ENCODE results near the gene MYO1H.

DNA sequence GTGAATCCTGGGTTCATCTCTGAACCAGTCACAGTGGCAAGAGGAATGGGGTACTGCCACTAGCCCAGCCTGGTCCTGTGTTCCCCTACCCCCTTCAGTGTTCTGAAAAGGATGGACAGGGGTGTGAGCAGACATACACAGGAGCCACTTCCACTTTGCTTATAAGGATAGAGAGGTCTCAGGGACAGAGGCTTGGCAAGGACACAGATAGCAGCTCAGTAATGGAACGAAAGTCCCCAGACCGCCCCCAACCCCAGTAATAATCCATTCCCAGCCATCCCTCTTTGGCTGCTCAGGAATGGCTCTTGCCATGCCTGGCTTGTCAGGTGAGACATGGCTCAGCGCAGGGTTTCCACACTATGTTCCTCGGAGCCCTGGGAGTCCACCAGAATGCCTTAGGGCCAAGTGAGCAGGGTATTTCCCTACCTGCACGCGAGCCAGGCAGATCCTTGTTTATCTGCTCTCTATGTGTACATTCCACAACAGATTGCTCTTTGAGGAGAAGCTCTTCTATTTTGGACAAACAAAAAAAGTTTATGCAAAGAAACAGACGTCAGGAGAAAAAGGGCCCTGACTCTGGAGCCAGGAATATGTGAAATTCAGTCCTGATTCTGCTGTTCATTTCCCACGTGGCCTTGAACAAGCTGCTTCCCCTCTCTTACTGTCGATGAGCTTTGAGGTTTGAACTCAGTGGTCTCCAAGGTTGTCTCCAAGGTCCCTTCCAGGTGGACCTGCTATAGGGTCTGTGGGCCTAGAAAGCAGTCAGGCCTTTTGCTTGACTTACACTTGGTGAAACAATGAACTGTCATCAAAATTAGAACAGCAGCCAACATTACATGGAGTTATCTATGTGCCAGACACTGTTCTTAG lies 139.7 kb downstream of the MYO1H start:
- TF ChIP-seq, protein P1, sequence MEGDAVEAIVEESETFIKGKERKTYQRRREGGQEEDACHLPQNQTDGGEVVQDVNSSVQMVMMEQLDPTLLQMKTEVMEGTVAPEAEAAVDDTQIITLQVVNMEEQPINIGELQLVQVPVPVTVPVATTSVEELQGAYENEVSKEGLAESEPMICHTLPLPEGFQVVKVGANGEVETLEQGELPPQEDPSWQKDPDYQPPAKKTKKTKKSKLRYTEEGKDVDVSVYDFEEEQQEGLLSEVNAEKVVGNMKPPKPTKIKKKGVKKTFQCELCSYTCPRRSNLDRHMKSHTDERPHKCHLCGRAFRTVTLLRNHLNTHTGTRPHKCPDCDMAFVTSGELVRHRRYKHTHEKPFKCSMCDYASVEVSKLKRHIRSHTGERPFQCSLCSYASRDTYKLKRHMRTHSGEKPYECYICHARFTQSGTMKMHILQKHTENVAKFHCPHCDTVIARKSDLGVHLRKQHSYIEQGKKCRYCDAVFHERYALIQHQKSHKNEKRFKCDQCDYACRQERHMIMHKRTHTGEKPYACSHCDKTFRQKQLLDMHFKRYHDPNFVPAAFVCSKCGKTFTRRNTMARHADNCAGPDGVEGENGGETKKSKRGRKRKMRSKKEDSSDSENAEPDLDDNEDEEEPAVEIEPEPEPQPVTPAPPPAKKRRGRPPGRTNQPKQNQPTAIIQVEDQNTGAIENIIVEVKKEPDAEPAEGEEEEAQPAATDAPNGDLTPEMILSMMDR (IDR thresholded peaks at IDR 0.05): no peak
- TF ChIP-seq POLR2A (IDR thresholded peaks at IDR 0.05): no peak
